ENCODE results near the gene UBD. TPM values are rescaled to one million over a fixed set of nuclear protein-coding genes. Genes with fewer than 3 reads are reported as not detected.

UBD gene
- total and polyA plus RNA-seq, 2 experiments from 2014 or later = not detected

DNA sequence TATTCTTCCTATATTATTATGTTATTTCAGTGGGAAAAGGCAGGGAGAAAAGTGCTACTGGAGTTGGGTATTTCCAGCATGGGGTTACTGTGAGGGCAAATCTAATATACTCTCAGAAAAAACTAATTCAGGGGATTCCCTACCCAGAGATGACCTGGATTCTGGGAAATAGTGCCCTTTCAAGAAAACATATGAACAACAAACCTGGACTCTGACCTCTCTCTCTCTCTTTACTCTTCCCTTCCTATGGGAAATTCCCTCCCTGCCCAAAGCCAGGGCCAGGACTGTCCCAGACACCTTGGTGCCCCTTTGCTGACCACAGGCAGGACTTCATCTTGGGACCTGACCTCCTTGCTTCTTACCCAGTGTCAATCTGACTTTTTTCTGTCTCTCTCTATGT, 1.6 kb upstream of the UBD start (continued):
- TF ChIP-seq ZNF331 (CRISPR knock-in tag; IDR thresholded peaks at IDR 0.05; ENCODE audit: low read depth) = no peak
- TF ChIP-seq CTCF (conservative IDR thresholded peaks at IDR 0.05; ENCODE audit: low read depth in 2 of 2) = no peak
- no peak for TF ChIP-seq CREB1 (CRISPR knock-in tag; IDR thresholded peaks at IDR 0.05; ENCODE audit: low read depth)

- Histone ChIP-seq H3F3A (replicated peaks; ENCODE audit: low read depth) (no peaks in the 10 kb centered on the region; the same call in 1 of the 2 replicates), H3K4me1 (ENCODE audit: insufficient read depth) (peaks cover 28% of the 10 kb centered on the region), H3K36me3 (ENCODE audit: insufficient read depth) (no peaks in the 10 kb centered on the region), H3K27me3 (ENCODE audit: insufficient read depth) (peaks cover 37% of the 10 kb centered on the region), H3K27ac (ENCODE audit: low read depth) (no peak overlapping the region), H3K79me2 (replicated peaks; ENCODE audit: insufficient read depth) (no peaks in the 10 kb centered on the region), H4K20me1 (replicated peaks; ENCODE audit: insufficient read depth) (no peaks in the 10 kb centered on the region), H3K9me2 (ENCODE audit: insufficient read depth) (0 out of 2 replicates have a peak, but pooled peaks cover 4% of the 10 kb centered on the region), H3K4me3 (no peak overlapping the region), H3K4me2 (no peak overlapping the region), H2AFZ (no peak overlapping the region)
- H3K27ac Mint-ChIP-seq = no peak overlapping the region
- H3K4me3 Mint-ChIP-seq = no peak overlapping the region
- peaks cover 40% of the 10 kb centered on the region for H3K27me3 Mint-ChIP-seq (ENCODE audit: insufficient read depth, low read depth, poor library complexity)
- H3K36me3 Mint-ChIP-seq (ENCODE audit: low read depth) = no peaks in the 10 kb centered on the region; the same call in 2 of the 3 replicates
- peak; percentile 38 for DNase-seq (ENCODE audit: low spot score)
- no peak for ATAC-seq
- H3K9me3 Mint-ChIP-seq = peaks cover 10% of the 10 kb centered on the region; the same call in 2 of the 3 replicates
- peaks cover 42% of the 10 kb centered on the region for H3K4me1 Mint-ChIP-seq
- no peak for TF ChIP-seq CTCF (conservative IDR thresholded peaks at IDR 0.05; ENCODE audit: low read depth in 2 of 2)
- TF ChIP-seq, protein P1, sequence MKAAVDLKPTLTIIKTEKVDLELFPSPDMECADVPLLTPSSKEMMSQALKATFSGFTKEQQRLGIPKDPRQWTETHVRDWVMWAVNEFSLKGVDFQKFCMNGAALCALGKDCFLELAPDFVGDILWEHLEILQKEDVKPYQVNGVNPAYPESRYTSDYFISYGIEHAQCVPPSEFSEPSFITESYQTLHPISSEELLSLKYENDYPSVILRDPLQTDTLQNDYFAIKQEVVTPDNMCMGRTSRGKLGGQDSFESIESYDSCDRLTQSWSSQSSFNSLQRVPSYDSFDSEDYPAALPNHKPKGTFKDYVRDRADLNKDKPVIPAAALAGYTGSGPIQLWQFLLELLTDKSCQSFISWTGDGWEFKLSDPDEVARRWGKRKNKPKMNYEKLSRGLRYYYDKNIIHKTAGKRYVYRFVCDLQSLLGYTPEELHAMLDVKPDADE (IDR thresholded peaks at IDR 0.05) = no peak
- no peak for TF ChIP-seq EZH2 (IDR thresholded peaks at IDR 0.05; ENCODE audit: low read depth, unreplicated experiment)
- TF ChIP-seq JUNB (IDR thresholded peaks at IDR 0.05; ENCODE audit: unreplicated experiment) = no peak
- TF ChIP-seq EZH2phosphoT487 (IDR thresholded peaks at IDR 0.05; ENCODE audit: unreplicated experiment) = no peak
- no peak for TF ChIP-seq STAT1 (IDR thresholded peaks at IDR 0.05; ENCODE audit: unreplicated experiment)
- TF ChIP-seq CREB1 (CRISPR knock-in tag; IDR thresholded peaks at IDR 0.05; ENCODE audit: low read depth) = no peak
- TF ChIP-seq, protein P2, sequence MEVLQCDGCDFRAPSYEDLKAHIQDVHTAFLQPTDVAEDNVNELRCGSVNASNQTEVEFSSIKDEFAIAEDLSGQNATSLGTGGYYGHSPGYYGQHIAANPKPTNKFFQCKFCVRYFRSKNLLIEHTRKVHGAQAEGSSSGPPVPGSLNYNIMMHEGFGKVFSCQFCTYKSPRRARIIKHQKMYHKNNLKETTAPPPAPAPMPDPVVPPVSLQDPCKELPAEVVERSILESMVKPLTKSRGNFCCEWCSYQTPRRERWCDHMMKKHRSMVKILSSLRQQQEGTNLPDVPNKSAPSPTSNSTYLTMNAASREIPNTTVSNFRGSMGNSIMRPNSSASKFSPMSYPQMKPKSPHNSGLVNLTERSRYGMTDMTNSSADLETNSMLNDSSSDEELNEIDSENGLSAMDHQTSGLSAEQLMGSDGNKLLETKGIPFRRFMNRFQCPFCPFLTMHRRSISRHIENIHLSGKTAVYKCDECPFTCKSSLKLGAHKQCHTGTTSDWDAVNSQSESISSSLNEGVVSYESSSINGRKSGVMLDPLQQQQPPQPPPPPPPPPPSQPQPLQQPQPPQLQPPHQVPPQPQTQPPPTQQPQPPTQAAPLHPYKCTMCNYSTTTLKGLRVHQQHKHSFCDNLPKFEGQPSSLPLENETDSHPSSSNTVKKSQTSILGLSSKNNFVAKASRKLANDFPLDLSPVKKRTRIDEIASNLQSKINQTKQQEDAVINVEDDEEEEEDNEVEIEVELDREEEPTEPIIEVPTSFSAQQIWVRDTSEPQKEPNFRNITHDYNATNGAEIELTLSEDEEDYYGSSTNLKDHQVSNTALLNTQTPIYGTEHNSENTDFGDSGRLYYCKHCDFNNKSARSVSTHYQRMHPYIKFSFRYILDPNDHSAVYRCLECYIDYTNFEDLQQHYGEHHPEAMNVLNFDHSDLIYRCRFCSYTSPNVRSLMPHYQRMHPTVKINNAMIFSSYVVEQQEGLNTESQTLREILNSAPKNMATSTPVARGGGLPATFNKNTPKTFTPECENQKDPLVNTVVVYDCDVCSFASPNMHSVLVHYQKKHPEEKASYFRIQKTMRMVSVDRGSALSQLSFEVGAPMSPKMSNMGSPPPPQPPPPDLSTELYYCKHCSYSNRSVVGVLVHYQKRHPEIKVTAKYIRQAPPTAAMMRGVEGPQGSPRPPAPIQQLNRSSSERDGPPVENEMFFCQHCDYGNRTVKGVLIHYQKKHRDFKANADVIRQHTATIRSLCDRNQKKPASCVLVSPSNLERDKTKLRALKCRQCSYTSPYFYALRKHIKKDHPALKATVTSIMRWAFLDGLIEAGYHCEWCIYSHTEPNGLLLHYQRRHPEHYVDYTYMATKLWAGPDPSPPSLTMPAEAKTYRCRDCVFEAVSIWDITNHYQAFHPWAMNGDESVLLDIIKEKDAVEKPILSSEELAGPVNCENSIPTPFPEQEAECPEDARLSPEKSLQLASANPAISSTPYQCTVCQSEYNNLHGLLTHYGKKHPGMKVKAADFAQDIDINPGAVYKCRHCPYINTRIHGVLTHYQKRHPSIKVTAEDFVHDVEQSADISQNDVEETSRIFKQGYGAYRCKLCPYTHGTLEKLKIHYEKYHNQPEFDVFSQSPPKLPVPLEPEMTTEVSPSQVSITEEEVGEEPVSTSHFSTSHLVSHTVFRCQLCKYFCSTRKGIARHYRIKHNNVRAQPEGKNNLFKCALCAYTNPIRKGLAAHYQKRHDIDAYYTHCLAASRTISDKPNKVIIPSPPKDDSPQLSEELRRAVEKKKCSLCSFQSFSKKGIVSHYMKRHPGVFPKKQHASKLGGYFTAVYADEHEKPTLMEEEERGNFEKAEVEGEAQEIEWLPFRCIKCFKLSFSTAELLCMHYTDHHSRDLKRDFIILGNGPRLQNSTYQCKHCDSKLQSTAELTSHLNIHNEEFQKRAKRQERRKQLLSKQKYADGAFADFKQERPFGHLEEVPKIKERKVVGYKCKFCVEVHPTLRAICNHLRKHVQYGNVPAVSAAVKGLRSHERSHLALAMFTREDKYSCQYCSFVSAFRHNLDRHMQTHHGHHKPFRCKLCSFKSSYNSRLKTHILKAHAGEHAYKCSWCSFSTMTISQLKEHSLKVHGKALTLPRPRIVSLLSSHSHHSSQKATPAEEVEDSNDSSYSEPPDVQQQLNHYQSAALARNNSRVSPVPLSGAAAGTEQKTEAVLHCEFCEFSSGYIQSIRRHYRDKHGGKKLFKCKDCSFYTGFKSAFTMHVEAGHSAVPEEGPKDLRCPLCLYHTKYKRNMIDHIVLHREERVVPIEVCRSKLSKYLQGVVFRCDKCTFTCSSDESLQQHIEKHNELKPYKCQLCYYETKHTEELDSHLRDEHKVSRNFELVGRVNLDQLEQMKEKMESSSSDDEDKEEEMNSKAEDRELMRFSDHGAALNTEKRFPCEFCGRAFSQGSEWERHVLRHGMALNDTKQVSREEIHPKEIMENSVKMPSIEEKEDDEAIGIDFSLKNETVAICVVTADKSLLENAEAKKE (CRISPR knock-in tag; IDR thresholded peaks at IDR 0.05) = no peak
- TF ChIP-seq ZNF331 (CRISPR knock-in tag; IDR thresholded peaks at IDR 0.05; ENCODE audit: low read depth) = no peak
- TF ChIP-seq ZNF114 (CRISPR knock-in tag; IDR thresholded peaks at IDR 0.05) = no peak
- TF ChIP-seq POLR2AphosphoS5 (IDR thresholded peaks at IDR 0.05; ENCODE audit: low read depth) = no peak
Observed at GRCh38 chr6:29558439-29559079, 973 bp downstream of the UBD start.
